ENCODE results near the gene LPCAT3.

Gene LPCAT3

DNA sequence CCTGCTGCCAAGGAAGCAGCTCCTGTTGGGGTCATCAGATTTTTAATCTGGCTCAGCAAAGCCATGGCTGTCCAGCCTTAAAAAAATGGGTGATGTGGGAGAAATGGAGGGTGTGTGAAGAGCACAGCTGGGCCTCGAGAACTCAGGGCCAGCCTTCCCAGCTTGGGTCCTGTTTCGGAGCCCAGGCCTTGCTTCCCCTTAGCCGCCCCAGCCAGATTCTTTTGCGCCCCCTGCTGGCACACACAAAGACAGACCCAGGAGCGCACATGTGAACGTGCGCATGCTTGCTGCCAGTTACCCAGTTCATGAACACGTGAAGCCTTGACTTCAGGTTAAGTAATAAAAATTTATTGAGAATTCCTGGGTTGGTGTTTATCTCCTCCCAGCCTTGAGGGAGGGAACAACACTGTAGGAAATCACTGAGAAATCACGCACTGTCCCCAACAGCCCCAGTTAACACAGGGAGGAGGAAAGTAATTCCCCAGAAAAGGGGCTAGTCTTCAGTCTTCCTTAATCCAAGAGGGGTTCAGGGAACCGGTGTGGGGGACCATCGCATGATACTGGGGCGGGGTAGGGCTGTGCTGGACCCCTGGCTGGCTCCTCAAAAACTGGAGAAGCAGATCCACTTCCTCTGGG lies 53.1 kb downstream of the LPCAT3 start:
- DNase-seq (ENCODE audit: low read depth, low spot score): peak; percentile 63

DNA sequence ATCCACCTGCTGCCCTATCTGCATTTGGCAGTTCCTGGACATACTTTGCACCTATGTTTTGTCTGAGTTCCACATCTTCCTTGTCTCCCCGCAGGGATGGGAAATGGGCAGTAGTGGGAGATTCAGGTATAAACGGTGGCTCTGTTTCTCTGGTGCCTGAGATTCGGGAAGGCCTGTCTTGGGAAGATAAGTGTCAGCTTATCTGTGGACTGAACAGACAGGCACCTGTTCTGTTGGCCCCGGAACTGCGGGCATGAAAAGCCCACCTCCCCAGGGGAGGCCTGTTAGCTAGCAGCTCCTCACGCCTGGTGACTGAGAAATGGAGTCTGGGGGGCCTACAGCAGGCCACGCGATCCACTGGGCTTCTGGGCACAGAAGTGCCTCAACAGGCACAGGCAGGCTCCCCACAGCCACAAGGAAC lies 53.7 kb downstream of the LPCAT3 start:
- DNase-seq (ENCODE audit: low read depth, low spot score): no peak

DNA sequence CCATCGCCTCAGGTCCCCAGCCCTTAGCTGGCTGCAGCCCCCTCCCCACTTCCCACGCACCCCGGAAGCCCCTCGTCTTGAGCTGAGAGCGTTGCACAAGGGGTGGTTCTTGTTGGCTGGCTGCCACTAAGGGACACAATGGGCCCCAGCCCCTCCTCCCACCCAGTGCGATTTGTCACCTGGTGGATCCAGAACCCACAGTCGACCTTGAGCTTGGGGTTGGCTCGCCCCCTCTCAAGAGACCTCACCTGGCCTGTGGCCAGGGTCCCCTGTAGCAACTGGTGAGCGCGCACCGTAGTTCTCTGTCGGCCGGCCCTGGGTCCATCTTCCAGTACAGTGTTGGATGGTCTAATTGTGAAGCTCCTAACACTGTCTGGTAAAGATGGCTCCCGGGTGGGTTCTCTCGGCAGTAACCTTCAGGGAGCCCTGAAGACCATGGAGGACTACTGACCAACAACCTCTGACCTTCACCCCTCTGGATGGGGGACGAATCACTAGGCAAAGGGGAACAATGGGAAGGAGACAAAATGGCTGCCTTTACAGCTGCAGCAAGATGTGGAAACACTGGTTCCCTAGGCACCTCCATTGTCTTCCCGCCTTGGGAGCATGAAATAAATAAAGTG lies 54.4 kb downstream of the LPCAT3 start:
- no peak for DNase-seq (ENCODE audit: low read depth, low spot score)

DNA sequence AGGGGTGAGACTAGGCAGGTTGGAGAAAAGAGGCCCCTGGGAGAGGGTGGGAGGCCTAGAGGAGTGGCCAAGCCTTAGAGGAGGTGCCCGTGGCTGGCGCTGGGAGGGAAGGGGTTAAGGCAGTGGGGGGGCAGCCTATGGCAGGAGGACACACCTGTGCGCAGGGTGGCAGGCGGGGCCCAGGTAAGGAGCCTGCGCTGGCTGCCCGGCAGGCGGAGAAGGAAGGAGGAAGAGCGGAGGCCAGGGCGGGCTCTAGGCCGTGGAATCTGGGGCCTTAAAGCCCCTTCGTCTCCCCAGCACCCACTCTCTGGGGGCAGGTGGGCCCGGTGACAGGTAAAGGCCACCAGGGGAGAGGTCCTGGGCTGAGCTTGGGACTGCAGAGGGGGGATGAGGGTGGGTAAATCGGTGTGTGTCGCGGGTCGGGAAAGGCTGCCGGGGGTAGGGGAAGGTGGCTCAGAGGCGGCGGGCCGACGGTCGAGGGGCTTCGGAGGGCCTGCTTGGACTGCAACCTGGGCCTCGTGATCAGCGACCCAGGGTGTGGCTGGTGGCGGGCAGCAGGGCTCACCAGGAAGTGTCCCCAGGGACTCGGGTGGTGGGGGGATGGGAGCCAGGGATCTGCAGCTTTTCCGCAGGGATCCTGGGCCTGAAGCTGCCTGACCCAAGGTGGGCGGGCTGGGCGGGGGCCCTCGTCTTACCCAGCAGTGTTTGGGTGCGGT lies 55.1 kb downstream of the LPCAT3 start:
- no peak for DNase-seq (ENCODE audit: low read depth, low spot score)

DNA sequence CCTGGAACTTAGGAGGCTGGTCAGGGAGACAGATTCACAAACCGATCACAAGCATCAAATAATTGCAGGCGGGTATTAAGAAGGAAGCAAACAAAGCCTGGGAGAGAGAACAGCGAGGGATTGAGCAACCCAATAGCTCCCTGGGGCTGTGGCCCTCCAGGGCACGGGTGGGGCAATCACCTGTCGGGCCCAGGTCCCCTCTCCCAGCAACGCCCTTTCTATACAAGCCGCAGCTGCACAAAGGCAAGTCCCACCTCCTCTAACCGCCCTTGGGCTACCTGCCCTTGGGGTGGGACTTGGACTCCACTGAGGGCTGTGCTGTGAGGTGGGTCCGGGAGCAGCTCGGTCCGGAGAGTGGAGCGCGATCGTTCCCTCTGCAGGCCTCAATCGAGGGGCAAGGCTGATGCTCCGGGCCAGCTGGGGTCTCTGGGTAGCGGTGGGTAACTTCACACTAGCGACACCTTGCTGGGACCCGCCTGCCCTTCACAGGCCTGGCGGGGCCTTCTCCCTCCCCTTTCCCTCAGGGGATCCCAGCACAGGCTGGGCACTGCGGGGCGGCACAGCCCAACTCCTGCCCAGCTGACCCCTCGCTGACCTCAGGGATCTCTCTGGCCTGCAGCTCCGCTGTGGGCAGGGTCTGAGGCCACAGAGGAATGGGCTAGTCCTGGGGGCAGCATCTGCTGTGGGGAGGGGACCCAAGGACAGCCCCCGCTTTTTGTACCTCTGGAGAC lies 55.8 kb downstream of the LPCAT3 start:
- DNase-seq (ENCODE audit: low read depth, low spot score): no peak

DNA sequence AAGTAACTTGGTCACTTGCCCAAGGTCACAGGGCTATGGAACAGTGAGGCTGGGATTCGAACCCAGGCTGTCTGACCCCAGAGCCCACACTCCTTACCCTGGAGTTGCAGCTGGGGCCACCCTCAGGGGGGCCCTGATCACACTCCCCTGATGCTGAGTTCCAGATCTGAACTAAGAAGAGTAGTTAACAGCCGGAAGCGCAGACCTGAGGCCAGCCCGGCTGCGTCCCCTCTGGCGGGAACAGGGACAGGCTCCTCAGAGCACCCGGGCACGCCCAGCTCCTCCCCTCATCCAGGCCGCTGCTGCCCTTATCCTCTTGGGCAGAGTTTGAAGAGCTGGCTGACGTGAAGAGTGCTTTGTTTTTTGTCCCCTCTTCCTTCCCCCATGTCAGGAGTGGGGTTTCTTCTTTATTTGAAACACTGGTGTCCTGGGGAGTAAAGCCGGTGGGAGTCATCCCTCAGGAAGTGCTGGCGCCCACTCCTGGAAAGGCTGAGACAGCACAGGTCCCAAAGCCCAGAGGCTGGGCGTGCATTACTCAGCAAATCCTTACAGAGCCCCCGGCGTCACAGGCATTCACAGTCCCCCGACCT lies 56.5 kb downstream of the LPCAT3 start:
- no peak for DNase-seq (ENCODE audit: low read depth, low spot score)

DNA sequence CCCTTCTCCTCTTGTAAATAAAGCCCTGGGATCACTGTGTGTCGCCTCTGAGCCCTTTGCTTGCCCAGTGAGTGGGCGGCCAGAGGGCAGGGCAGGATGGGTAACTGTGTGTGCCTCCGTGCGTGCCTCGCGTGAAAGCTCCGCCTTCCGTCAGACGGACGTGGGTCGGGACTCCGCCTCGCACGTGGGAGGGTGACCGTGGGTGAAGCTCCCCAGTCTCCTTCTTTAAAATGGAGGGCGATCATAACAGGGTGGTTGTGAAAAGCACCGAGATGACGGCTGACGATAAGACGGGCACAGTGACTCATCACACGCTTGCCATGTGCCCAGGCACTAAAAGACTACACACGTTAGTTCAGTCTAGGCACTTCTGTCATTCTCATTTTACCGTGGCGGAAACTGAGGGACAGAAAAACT lies 57.0 kb downstream of the LPCAT3 start:
- no peak for DNase-seq (ENCODE audit: low read depth, low spot score)

DNA sequence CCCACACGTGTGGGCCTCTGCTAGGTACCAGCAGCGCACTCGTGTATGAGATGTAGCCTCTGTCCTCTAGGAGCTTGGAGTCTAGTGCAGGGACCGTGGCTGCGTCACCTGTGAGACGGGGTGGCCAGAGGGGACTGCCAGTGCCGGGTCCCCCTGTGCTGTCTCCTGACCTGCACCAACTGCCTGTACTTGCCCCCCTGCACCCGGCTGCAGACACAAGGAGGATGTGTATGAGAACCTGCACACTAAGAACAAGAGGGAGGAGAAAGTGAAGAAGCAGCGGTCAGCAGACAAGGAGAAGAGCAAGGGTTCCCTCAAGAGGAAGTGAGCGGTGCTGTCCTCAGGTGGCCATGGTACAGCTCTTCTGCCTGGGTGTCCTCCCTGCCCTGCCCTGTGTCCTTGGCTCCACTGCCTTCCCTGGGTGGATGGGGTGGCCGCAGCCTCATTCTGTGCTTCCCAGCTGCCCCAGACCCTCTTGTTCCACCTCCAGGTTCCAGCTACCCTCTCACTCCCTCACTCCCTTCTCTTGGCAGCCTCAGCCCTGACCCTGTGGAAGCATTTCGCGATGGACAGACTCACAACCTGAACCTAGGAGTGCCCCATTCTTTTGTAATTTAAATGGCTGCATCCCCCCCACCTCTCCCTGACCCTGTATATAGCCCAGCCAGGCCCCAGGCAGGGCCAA lies 57.5 kb downstream of the LPCAT3 start:
- DNase-seq (ENCODE audit: low read depth, low spot score): no peak

DNA sequence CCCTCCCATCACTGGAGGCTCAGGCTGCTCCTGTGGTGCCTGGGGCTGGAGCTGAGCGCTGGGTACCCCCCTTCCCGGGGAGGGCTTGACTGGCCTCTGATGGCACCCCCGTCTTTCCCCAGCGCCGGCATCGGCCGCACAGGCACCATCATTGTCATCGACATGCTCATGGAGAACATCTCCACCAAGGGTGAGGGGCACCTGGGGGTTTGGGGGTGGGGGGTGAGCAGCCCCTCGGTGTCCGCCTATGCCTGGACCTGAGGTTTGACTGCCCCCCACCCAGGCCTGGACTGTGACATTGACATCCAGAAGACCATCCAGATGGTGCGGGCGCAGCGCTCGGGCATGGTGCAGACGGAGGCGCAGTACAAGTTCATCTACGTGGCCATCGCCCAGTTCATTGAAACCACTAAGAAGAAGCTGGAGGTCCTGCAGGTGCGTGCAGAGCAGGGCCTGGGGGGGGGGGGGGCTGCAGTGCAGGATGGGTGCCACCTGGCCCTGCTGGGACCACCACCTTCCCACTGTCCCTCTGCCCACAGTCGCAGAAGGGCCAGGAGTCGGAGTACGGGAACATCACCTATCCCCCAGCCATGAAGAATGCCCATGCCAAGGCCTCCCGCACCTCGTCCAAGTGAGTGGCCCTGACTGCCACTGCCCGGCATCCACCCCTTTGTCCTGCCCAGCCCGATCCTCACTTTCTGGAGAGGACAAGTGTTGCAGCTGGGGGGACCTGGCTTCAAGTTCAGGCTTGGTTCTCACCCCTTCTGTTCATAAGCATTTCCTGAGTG lies 58.3 kb downstream of the LPCAT3 start:
- DNase-seq (ENCODE audit: low read depth, low spot score): no peak

DNA sequence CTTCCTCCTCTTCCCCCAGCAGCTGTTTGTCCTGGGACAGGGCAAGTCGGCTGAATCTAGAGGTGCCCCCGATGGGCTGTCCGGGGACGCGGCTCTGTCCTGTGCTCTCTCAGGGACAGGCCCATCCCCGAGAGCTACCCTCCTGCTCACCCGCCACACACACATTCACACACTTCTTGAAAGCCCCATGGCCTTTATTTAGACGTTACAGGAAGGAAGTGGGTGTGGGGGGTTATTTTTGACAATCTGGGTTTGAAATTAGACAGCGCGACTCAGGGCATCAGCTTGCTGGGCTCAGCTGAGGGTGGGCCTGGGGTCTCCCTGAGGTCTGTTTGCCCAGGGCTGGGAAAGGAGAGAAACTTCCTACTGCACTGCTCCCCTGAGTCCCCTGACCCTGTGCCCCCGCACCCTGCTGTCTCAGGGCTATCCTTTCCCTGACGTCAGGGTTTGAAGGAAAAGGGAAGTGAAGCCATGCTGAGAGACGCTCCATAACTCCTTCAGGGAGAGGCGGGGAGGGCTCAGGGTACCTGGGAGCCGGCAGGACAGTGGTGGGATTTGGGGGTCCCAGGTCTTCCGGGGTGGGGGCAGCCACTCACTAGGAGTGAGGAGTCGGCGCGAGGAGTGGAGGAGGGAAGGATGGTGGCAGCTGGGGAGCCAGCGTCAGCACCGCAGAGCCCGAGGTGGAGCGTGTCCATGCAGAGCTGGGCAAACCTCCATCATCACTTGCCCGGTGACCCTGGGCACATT lies 59.0 kb downstream of the LPCAT3 start:
- no peak for DNase-seq (ENCODE audit: low read depth, low spot score)

DNA sequence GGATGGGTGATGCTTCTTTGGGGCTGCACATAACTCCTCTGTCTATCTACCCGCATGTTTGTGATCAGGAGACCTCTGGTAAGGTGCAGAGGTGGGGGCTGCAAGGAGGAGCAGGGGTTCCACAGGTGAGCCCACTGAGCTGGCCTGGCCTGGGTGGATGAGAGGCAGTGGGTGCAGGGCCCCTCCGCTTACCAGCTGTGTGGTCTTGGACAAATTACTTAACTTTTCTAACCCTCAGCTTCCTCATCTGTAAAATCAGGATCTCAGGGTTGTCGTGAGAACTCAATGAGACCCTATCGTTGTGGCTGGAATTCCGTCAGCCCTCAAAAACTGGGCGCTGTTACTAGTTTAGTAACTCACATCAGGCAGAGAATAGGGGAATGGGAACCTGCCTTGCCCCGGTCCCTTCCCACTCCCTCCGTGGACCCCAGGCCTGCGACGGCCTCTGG lies 59.6 kb downstream of the LPCAT3 start:
- DNase-seq (ENCODE audit: low read depth, low spot score): no peak

DNA sequence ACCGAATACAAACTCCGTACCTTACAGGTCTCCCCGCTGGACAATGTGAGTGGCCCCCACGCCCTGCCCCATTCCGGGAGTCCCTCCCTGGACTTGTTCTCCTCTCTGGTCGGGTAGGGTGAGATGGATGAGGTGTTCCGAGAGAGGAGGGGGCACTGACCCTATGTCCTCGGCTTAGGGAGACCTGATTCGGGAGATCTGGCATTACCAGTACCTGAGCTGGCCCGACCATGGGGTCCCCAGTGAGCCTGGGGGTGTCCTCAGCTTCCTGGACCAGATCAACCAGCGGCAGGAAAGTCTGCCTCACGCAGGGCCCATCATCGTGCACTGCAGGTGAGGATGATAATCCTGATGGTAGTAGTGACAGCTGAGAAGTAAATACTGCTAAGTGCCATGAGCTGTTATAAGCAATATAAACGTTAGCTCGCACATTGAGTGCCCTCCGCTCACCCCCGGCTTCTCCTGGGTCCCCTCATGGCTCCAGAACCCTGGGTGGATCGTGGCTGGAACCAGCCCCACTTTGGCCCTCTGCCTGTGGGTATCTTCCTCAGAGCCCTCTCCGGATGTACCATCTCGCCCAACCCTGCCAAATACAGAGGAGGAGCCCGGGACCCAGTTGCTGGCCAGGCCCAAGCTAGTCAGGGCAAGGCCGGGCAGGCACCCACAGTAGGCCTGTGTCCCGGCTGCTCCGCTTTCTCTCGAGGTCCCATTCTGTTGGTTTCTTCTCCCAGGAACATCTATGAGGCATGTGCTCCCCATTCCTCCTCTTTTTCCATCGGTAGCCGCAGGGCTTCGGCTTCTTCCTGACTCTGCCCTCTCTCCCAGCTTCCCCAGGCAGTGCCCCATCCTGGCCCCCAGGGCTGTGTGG lies 60.3 kb downstream of the LPCAT3 start:
- no peak for DNase-seq (ENCODE audit: low read depth, low spot score)

DNA sequence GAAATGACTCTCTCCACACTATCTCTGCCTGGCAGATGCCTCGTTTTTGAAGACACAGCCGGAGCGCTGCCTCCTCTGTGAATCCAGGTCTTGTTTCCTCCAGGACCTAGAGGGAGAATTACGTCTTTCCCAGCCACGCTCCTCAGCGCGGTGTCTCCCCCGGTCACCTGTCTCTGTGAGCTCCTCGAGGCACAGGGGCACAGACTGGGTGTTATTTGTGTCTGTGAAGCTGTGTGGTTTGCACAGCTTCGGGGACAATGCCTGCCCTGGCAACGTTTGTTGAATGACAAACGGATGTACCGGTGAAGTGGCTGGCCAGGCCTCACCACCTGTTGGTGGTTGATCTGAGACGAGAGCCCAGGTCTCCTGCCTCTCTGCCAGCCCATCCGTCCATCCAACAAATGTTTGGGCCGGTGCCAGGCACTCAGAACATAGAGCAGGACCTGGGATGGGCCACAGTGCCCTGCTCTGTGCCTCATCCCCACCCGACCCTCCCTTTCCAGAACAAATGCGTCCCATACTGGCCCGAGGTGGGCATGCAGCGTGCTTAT lies 61.0 kb downstream of the LPCAT3 start:
- DNase-seq (ENCODE audit: low read depth, low spot score): no peak

DNA sequence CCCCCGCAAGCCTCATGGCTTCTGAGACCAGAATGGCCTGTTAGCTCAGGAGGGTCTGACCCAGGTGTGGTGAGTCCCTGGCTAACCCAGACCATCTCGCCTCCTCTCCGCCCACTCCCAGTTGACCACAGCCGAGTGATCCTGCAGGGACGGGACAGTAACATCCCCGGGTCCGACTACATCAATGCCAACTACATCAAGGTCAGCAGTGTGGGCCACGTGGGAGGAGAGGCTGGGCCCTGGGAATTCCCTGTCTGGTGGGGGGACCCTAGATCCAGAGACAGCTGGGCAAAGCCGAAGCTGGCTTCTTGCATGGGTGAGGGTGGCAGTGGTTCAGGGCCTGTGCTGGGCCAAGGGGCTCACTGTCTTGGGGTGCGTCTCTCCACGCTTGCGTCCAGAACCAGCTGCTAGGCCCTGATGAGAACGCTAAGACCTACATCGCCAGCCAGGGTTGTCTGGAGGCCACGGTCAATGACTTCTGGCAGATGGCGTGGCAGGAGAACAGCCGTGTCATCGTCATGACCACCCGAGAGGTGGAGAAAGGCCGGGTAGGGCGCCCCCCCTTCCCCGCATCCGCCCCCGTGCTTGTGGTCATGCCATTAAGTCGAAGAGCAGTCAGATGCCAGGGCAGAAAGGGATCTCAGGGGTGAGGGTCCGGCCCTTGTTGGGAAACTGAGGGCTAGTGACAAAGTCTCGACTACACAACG lies 62.1 kb downstream of the LPCAT3 start:
- DNase-seq (ENCODE audit: low read depth, low spot score): no peak

DNA sequence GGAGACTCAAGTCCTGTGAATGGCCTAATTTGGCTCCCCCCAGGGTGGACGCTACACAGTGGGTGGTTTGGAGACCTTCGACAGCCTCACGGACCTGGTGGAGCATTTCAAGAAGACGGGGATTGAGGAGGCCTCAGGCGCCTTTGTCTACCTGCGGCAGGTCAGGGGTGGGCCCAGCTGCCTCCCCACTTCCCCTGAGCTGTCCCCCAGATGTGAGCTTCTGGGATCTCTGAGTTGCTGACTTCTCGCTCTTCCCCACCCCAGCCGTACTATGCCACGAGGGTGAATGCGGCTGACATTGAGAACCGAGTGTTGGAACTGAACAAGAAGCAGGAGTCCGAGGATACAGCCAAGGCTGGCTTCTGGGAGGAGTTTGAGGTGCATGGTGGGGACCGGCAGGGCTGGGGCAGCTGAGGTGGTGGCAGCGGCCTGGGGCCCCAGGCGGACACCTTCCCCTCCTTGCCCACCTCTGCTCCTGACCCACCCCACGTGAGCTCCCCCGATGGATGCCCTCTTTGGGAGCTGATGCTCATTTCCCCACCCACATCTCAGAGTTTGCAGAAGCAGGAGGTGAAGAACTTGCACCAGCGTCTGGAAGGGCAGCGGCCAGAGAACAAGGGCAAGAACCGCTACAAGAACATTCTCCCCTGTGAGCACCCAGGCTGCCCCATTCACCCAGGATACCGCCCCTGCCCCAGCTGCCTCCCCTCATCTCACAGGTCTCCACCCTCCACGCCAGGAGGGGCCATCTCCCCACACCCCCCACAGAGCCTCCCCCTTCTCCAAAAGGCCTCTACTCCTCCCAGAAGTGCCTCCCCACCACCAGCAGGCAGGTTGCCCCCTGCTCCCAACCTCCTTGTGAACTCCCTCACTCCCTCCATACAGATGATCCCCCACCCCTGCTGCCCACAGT lies 62.9 kb downstream of the LPCAT3 start:
- DNase-seq (ENCODE audit: low read depth, low spot score): no peak

DNA sequence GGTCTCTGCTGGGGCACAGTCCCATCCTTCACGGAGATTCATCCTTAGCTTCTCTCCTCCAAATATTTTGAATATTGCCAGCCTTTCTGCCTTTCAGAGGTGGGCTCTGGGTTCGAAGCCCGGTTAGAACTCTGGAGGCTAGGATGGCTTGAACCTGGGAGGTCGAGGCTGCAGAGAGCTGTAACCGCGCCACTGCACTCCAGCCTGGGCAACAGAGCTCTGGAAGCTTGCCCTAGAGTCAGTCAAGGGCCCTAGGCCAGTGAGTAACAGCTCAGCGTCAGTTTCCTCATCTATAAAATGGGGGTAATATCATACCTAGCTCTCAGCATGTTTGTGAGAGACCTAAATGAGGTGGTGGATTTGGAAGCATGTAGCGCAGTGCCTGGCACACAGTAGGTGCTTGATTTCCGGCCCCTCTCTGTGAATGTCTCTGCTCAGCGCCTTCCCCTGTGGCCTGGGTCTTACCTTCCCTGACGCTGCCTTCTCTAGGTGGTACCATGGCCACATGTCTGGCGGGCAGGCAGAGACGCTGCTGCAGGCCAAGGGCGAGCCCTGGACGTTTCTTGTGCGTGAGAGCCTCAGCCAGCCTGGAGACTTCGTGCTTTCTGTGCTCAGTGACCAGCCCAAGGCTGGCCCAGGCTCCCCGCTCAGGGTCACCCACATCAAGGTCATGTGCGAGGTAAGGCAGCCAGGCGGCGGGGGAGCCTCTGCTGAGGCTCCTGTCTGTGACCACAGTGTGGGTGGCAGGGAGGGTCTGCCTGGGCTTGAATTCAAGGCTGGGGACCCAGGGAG lies 63.8 kb downstream of the LPCAT3 start:
- DNase-seq (ENCODE audit: low read depth, low spot score): no peak

Data from brain pericyte (primary cell).